OCI-LY1 (cell line): ENCODE data around the gene GTF3C1.

ENCODE experiments used
- H2AFZ ChIP-seq: fragments of 200-600 bp; sonication (generic), shearing (Covaris generic); 2 replicates; pipeline ENCODE4 v1.6.0; 2014; ENCODE audit warnings: antibody characterized with exemption, mild to moderate bottlenecking, low read length
- H3F3A ChIP-seq: fragments of 200-600 bp; sonication (generic), shearing (Covaris generic); 2 replicates; pipeline ENCODE4 v1.6.0; 2014; ENCODE audit warnings: mild to moderate bottlenecking, antibody characterized with exemption, low read length, moderate library complexity; ENCODE audit not compliant: insufficient read depth
- H3K27ac ChIP-seq: fragments of 200-600 bp; sonication (generic); 2 replicates; pipeline ENCODE4 v1.5.1; 2014; ENCODE audit warnings: low read length, mixed run types, mild to moderate bottlenecking, low read depth; ENCODE audit not compliant: poor library complexity, severe bottlenecking
- H3K27me3 ChIP-seq: fragments of 200-600 bp; sonication (generic); 2 replicates; pipeline ENCODE4 v1.6.0; 2014; ENCODE audit warnings: antibody characterized with exemption, mild to moderate bottlenecking, low read length, moderate library complexity; ENCODE audit not compliant: insufficient read depth
- H3K36me3 ChIP-seq: fragments of 200-600 bp; sonication (generic); 2 replicates; pipeline ENCODE4 v1.6.1; 2014; ENCODE audit warnings: mild to moderate bottlenecking, antibody characterized with exemption, low read length, moderate library complexity, mixed read lengths; ENCODE audit not compliant: insufficient read depth
- H3K4me1 ChIP-seq: fragments of 200-600 bp; sonication (generic); 2 replicates; pipeline ENCODE4 v1.5.1; 2014; ENCODE audit warnings: mild to moderate bottlenecking, low read length, moderate library complexity; ENCODE audit not compliant: insufficient read depth, severe bottlenecking
- H3K4me2 ChIP-seq: fragments of 200-600 bp; sonication (generic), shearing (Covaris generic); 2 replicates; pipeline ENCODE4 v1.6.1; 2014; ENCODE audit warnings: low read length
- H3K4me3 ChIP-seq: fragments of 200-600 bp; sonication (generic); 2 replicates; pipeline ENCODE4 v1.5.1; 2014; ENCODE audit warnings: low read length, low read depth, mild to moderate bottlenecking, mixed read lengths; ENCODE audit not compliant: poor library complexity, severe bottlenecking
- H3K79me2 ChIP-seq: fragments of 200-600 bp; shearing (Covaris generic); 2 replicates; pipeline ENCODE4 v1.6.1; 2016; ENCODE audit warnings: mixed run types, low read length, mixed read lengths; ENCODE audit not compliant: insufficient read depth
- H3K9ac ChIP-seq: fragments of 200-600 bp; sonication (generic), shearing (Covaris generic); 2 replicates; pipeline ENCODE4 v1.6.1; 2014; ENCODE audit warnings: mild to moderate bottlenecking, low read length, mixed read lengths
- H3K9me2 ChIP-seq: fragments of 200-600 bp; sonication (generic), shearing (Covaris generic); 2 replicates; pipeline ENCODE4 v1.6.1; 2014; ENCODE audit warnings: low read depth, mild to moderate bottlenecking, low read length, mixed read lengths
- H3K9me3 ChIP-seq: fragments of 200-600 bp; shearing (Covaris generic); 2 replicates; pipeline ENCODE4 v1.6.1; 2014; ENCODE audit warnings: low read length, mixed read lengths
- H4K20me1 ChIP-seq: fragments of 200-600 bp; sonication (generic), shearing (Covaris generic); 2 replicates; pipeline ENCODE4 v1.6.0; 2016; ENCODE audit warnings: mild to moderate bottlenecking, low read length; ENCODE audit not compliant: insufficient read depth
- CTCF ChIP-seq: fragments of 200-600 bp; sonication (generic), shearing (Covaris generic); IDR thresholded peaks from 2 replicates; pipeline ENCODE4 v1.5.1; 2017; ENCODE audit warnings: mild to moderate bottlenecking, antibody characterized with exemption, low read length, moderate library complexity, mixed read lengths
- EZH2 ChIP-seq: fragments of 200-600 bp; sonication (generic), shearing (Covaris generic); IDR thresholded peaks from 2 replicates; pipeline ENCODE4 v1.8.0; 2017; ENCODE audit warnings: borderline replicate concordance, mixed run types, mild to moderate bottlenecking, antibody characterized with exemption, low read length, moderate library complexity, mixed read lengths

Gene GTF3C1

GRCh38 chr16:27414788-27415431 is 134.8 kb downstream of the GTF3C1 start:
- Histone ChIP-seq H3K4me2 (no peak overlapping the region), H2AFZ (no peak overlapping the region)

GRCh38 chr16:27413956-27414355 is 135.8 kb downstream of the GTF3C1 start:
- no peaks in the 10 kb centered on the region; the same call in 1 of the 2 replicates for H3K36me3 ChIP-seq
- H3K4me3 ChIP-seq, result no peak overlapping the region
- H3K4me1 ChIP-seq, result no peaks in the 10 kb centered on the region
- no peaks in the 10 kb centered on the region for H3K9me3 ChIP-seq
- H3K9me2 ChIP-seq, result no peaks in the 10 kb centered on the region
- H3F3A ChIP-seq, result no peaks in the 10 kb centered on the region
- no peaks in the 10 kb centered on the region for H4K20me1 ChIP-seq
- H3K79me2 ChIP-seq, result no peaks in the 10 kb centered on the region
- H3K27ac ChIP-seq, result no peak overlapping the region
- H2AFZ ChIP-seq, result no peak overlapping the region
- H3K4me2 ChIP-seq, result no peak overlapping the region
- TF ChIP-seq EZH2, result no peak
- no peak for TF ChIP-seq CTCF
- H3K27me3 ChIP-seq, result no peaks in the 10 kb centered on the region
- H3K9ac ChIP-seq, result no peak overlapping the region

More at GRCh38 chr16:27414788-27415431, 134.8 kb downstream of the GTF3C1 start:
- no peak overlapping the region for H3K9ac ChIP-seq
- no peaks in the 10 kb centered on the region for H3F3A ChIP-seq
- H3K79me2 ChIP-seq, result no peaks in the 10 kb centered on the region
- no peak overlapping the region for H3K27ac ChIP-seq
- H3K9me2 ChIP-seq, result no peaks in the 10 kb centered on the region
- no peak overlapping the region for H3K4me3 ChIP-seq
- TF ChIP-seq EZH2 (no peak), CTCF (no peak)
- H3K36me3 ChIP-seq, result no peaks in the 10 kb centered on the region; the same call in 1 of the 2 replicates
- H3K9me3 ChIP-seq, result no peaks in the 10 kb centered on the region
- no peaks in the 10 kb centered on the region for H3K4me1 ChIP-seq
- no peaks in the 10 kb centered on the region for H3K27me3 ChIP-seq
- no peaks in the 10 kb centered on the region for H4K20me1 ChIP-seq

GRCh38 chr16:27410761-27411160 is 139.0 kb downstream of the GTF3C1 start:
- H3K9ac ChIP-seq, result no peak overlapping the region
- TF ChIP-seq EZH2 (no peak), CTCF (no peak)
- no peak overlapping the region for H3K27ac ChIP-seq
- H3K4me2 ChIP-seq, result no peak overlapping the region
- no peaks in the 10 kb centered on the region for H3F3A ChIP-seq
- H3K4me1 ChIP-seq, result peaks cover 6% of the 10 kb centered on the region
- H3K9me3 ChIP-seq, result no peaks in the 10 kb centered on the region
- no peaks in the 10 kb centered on the region; the same call in 1 of the 2 replicates for H3K36me3 ChIP-seq
- no peaks in the 10 kb centered on the region for H4K20me1 ChIP-seq
- no peak overlapping the region for H3K4me3 ChIP-seq
- no peaks in the 10 kb centered on the region for H3K27me3 ChIP-seq
- H2AFZ ChIP-seq, result no peak overlapping the region; the same call in 1 of the 2 replicates
- H3K9me2 ChIP-seq, result no peaks in the 10 kb centered on the region
- no peaks in the 10 kb centered on the region for H3K79me2 ChIP-seq
